Cardiac fibroblast (primary cell): ENCODE results near the gene EPHB1.
"Not testable (repeated sequence)": the region's sequence is repeated elsewhere in the genome, so short reads cannot be mapped to it uniquely, and the experiment has no call there.

ENCODE experiments used
- DNase-seq, 2 donors: peaks; one replicate each; pipeline versions ENCODE4 v3.0.0 to v3.0.0-alpha.2; 2010; ENCODE audit warnings: low read depth in 2 of 2
- H3K4me3 ChIP-seq, 2 donors: replicated peaks in 1 of 2; 1 replicate in 1 of 2; 2 replicates in 1 of 2; pipeline ENCODE4 v1.5.1; 2011; ENCODE audit warnings: low read depth in 2 of 2, low read length in 2 of 2, mild to moderate bottlenecking in 2 of 2, moderate library complexity in 1 of 2
- TF ChIP-seq, protein P1 (sequence below): IDR thresholded peaks from one replicate; pipeline ENCODE4 v1.5.1; 2011; ENCODE audit warnings: low read depth, mild to moderate bottlenecking, low read length, inconsistent platforms

The EPHB1 gene

GRCh38 chr3:134775831-134776230 lies 19.2 kb upstream of the EPHB1 start:
- TF ChIP-seq, protein P1, sequence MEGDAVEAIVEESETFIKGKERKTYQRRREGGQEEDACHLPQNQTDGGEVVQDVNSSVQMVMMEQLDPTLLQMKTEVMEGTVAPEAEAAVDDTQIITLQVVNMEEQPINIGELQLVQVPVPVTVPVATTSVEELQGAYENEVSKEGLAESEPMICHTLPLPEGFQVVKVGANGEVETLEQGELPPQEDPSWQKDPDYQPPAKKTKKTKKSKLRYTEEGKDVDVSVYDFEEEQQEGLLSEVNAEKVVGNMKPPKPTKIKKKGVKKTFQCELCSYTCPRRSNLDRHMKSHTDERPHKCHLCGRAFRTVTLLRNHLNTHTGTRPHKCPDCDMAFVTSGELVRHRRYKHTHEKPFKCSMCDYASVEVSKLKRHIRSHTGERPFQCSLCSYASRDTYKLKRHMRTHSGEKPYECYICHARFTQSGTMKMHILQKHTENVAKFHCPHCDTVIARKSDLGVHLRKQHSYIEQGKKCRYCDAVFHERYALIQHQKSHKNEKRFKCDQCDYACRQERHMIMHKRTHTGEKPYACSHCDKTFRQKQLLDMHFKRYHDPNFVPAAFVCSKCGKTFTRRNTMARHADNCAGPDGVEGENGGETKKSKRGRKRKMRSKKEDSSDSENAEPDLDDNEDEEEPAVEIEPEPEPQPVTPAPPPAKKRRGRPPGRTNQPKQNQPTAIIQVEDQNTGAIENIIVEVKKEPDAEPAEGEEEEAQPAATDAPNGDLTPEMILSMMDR = no peak
- no peak for DNase-seq
- no peak overlapping the region for H3K4me3 ChIP-seq

- TF ChIP-seq, protein P1 = no peak
- no peak overlapping the region for H3K4me3 ChIP-seq
- no peak for DNase-seq
Observed at GRCh38 chr3:134776518-134776917, 18.5 kb upstream of the EPHB1 start.

DNA sequence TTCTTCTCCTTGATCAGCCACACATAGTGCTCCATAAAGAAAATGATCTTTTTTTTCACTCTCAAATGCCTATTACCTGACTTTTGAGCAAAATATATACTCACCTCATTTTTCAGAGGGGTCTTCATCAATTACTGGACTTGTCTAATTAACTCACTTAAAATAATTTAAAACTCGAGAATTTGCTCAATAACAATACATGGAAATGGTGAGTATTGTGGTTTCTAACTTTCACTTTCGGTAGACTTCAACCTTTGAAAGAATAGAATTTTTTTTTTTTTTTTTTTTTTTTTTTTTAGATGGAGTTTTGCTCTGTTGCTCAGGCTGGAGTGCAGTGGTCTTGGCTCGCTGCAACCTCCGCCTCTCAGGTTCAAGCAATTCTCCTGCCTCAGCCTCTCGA lies 17.7 kb upstream of the EPHB1 start:
- no peak overlapping the region for H3K4me3 ChIP-seq
- TF ChIP-seq, protein P1 = no peak
- no peak for DNase-seq

- DNase-seq, H3K4me3 ChIP-seq: not testable (repeated sequence)
Observed at GRCh38 chr3:134788283-134788682, 6.8 kb upstream of the EPHB1 start.

- TF ChIP-seq, protein P1 = no peak
Observed at GRCh38 chr3:134790065-134790464, 5.0 kb upstream of the EPHB1 start.

GRCh38 chr3:134791992-134792391 lies 3.1 kb upstream of the EPHB1 start:
- no peak overlapping the region for H3K4me3 ChIP-seq
- no peak for DNase-seq
- TF ChIP-seq, protein P1 = no peak

More at GRCh38 chr3:134790065-134790464, 5.0 kb upstream of the EPHB1 start:
- no peak for DNase-seq
- no peak overlapping the region for H3K4me3 ChIP-seq

DNA sequence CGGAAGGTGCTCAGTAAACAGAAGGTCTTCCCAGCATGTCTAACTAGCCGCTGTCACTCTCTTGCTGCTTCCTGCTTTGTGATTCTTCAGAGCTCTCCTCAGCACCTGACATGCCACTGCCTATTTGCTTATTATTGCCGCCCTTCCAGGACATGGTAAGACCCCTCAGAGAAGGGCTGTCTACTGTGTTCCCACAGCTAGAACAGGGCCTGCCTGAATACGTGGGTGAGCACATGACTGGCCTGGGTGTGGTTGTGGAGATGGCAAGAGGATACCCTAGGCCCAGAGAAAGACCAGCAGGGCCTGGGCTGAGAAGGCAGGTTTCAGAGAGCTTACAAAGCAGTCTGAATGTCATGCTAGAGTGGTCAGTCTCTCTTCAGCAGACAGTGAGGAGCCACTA lies 2.4 kb upstream of the EPHB1 start:
- H3K4me3 ChIP-seq = no peak overlapping the region
- DNase-seq = no peak
- TF ChIP-seq, protein P1 = no peak
